Activated gamma-delta T cell treated with anti-CD3 and anti-CD28 coated beads, Interleukin-2, amount 50 U/mL, for 16 hours (primary cell): ENCODE results near the gene ZNRF3.

Experiments
- DNase-seq: peaks from one replicate; pipeline ENCODE4 v3.0.0-alpha.2; 2020; ENCODE audit warnings: low read depth

The ZNRF3 gene

DNA sequence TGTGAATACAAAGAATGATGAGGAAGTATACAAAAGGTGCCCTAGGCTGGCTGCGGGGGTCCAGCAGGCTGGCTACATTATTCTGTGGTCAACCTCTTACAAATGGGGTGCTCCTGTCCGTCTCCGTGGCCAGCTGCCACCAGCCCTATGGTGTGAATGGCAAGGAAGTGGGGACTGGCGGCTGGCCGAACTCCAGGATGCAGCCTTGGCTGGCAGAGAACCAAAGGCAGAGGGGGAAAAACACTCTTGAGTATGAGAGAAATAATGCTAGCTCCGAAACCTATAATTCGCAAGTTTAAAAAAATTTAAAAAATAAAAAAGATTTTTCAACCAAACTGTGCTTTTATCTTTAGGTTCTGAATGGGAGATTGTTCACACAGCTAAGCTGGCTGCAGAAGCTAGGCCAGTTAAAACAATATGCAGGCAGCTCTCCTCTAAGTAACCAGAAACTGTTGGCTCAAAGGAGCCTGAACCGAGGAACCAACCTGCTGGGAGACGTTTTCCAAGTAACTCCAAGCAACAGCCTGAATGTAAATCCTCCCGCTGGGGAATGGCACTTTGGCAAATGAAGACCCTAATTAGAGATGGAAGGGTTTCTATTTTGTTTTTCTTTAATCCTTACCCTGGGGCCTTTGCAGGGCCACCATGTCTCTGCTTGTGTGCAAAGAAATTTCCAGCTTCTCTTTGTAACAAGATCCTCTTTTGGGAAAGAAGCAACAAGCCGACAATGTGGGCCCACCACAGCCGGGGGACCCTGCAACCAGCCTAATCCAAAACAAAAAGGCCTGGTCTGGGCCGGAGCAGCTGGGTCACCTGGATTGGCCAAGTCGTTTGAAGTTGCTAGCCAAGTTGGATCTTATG is 128.1 kb downstream of the ZNRF3 start:
- no peak for DNase-seq

DNA sequence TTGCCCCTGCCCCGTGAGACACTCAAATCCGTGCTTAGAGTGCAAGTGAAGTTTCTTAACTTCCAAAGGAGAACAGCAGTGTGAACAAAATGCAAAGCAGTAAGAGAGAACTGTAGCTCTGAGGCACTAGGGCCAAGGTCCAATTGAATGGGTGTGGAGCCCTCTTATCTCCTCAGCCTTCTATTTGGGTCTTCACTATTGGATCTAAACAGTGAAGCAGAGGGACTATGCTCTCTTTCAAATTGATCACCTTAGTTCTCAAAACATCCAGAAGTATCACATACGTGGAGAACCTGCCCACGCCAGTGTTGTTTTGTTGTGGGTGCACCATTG is 128.7 kb downstream of the ZNRF3 start:
- no peak for DNase-seq

DNA sequence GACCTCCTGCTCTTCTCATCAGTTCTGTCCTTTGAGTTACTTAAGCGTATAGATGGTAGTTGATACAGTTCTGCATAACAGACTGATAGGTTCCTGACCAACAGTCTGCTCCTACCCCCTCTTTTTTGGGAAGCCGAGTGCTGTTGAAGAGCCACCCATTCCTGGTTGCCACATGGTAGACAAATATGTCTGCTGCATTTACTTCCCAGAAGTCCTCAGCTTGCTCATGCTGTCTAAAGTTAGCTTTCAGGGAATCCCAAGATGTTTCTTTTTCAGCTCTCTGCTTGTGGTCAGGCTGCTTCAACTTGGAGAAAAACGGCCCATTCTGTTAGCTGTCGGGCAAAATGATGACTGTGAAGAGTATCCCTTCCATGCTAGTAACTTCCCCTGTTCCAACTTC is 129.6 kb downstream of the ZNRF3 start:
- DNase-seq: no peak

DNA sequence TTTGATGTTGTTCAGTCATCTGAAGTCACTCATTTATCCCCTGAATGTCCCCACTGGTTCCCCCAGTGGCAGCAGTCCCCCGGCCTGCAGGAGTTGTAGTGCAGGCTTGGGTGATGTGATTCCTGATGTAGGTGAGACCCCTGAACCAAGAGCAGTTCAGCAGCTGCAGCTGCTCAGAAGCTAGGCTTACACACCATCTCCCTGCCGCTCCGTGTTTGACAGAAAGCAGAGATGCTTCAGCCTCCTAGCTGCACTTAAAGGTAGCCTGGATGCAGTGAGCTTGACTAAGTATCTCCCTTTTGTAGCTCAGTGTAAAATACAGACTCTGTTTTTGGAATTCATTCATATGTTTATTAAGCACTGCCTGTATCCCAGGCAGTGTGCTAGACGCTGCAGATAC is 130.9 kb downstream of the ZNRF3 start:
- no peak for DNase-seq

DNA sequence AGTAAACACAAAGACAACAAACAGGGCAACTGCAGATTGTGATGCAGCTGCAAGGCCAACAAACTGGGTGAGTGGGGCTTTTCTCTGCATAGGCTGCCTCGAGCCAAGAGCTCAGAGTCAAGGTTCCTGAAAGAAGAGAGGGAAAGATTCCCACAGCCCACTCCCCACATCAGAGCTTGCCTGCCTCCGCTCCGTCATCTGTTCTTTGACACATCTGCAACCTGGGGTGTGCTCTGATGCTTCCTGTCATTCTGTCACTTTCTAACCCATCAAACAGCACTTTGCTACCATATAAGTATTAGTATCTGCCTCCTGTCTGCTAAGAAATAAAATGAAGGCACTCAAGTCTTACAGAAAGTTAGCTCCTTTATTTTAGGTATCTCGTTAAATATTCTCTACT is 131.4 kb downstream of the ZNRF3 start:
- DNase-seq: no peak

DNA sequence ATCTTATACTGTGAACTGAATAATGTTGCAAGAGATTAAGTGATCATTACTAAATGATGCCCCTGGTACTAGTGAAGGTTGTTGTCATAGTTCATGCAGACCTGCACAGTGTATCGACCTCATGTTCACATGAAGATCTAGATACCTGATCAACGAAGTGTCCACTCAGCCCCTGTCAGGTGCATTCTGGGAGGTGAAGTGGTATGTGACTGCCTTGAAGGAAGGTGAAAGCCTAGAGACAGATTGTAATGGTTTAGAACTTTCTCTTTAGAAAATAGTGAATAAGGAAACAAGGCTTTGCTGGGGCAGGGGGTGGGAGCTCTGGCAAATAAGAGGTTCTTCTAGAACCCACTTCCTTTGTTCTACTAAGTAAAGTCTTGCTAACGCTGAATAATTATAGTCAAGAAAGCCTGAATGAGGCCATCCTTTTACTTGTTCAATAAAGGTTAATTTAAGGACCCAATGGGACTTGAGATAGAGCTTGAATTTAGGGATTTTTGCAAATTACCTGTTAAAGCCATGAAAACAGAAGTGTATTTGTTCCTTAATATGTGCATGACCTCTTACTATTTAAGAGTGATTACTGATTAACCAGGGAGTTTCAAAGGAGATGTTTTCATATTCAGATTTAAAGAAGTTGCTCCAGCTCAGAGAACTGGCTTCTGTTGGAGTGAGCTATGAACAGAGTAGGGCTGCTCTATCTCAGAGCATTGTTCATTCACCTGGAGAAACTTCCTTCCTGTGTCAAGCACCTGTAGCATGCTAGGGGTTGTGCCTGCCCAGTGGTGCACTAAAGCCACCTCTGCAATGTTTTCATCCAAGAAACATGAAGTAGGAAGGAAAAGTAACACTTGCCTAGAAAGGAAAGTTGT is 132.9 kb downstream of the ZNRF3 start:
- no peak for DNase-seq

DNA sequence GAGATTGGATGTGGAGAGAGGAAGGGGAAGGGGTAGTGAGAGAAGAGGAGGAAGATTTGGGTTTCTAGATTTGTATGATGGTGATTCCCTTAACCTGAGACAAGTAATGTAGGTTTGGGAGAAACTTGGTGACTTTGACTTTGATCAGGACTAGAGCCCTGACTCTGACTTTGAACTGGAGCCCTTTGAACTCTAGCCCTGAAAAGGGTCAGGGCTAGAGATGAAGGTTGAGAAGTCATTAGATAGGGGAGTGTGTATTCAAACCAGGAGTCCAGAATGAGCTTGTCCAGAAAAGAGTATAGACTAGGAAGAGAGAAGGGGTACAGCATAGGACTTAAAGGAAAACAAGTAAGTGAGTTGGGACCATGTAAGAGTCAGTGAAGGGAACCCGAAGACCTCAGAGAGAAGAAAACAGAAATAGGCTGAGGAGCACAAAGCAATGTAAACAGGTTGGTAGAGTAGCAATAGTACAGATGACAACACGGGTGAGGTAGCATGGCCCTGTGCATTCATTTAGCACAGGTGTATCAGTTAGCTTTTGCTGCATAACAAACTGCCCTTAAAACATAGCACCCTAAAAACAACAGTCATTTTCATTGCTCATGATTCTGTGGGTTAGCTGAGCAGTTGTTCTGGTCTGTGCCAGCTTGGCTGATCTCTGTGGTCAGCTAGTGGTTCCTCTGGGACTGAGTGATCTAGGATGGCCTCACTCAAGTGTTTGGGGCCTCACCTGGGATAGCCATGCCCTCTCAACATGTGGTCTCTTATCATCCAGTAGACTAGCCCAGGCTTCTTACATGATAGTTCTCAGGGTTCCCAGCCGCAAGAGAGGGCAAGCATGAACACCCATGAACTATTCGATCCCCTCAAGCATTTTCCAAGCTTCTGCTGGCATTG is 135.2 kb downstream of the ZNRF3 start:
- DNase-seq: no peak

DNA sequence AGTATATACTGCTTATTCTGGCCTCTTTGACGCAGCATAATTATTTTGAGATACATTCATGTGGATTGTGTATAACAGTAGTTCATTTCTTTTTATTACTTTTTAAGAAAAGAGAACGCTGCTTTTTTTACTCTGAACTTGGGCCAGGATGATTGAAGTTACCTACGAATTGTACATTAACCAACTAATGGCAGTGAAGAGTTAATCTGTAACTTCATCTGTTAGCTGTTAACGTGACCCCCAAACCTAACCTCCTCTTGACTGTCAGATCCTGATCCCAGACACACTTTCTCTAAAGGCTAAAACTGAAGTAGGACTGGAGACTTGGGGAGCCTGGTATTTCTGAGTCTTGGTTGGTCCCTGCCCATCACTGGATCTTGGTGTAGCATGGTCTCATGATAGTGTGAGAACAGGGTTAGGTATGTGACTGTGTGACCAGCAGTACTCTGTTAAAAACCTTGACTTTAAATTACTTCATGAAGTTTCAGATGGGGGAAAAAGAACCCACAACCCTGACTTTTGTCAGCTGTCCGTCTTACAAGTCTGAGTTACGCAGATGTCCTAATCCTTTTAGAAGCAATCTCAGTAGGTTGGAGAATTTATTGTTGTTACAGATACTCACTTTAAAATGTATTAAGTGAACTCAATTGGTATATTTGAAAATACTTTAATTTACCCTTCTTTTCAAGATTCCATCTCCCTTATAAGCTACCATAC is 138.9 kb downstream of the ZNRF3 start:
- DNase-seq: no peak

DNA sequence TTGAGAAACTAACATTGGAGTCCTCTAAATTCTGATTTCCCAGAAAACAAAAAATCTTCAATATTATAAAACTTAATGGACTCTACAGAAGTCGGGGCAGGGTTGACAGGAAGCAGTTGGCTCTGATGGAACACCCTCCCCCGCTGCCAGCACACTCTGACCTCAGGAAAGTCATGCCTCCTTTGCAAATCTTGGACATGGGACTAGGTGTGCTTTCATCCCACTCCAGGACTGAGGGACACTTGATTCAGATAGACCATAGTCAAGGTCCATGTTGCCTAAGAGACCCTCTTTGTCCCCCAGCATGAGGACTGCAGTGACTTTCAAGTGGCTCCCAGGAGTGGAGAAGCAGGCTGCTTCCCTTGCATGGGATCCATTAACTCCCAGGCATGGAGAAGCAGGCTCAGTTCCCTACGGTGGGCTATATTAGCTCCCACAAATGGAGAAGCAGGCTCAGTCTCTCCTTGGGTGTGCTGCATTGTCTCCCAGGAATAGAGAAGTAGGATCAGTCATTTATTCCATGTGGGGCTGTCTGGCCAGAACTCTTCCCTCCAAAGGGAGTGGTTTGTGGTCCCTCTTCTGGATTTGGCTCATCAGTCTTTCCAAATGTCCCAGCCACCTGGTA is 139.9 kb downstream of the ZNRF3 start:
- no peak for DNase-seq

DNA sequence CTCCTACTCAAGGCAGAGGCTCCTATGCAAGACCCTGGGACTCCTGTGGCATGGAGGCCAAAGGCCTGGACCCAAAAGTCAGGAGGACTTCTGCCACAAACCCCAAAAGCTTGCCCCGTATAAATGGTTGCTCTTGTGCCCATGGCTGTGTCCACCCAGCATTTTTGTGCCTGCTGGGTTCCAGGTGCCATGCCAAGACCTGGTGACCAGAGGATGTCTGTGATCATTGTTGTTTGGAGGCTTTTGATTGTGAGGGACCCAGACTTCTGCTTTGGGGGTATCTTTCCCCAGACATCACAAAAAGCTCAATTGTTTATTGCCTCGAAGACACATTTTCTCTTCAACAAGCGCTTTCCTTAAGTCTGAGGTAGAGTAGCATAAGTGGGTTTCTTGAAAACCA is 143.2 kb downstream of the ZNRF3 start:
- DNase-seq: no peak

DNA sequence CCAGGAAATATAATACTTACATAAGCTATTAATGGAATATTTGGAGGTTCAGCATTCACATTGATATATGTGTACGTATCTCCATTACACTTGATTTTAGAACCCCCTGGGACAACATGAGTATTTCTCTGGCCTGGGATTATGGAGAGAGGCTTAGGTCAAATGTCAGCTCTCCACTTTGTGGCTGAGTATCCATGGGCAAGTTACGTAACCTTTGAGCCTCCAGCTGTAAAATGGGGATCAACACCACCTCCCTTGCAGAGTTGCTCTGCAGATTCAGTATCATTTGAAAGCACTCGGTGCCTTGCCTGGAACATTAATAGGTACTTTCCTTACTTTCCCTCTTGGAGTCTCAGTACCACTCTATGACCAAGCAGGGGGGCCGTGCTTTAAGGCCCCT is 145.1 kb downstream of the ZNRF3 start:
- DNase-seq: no peak

DNA sequence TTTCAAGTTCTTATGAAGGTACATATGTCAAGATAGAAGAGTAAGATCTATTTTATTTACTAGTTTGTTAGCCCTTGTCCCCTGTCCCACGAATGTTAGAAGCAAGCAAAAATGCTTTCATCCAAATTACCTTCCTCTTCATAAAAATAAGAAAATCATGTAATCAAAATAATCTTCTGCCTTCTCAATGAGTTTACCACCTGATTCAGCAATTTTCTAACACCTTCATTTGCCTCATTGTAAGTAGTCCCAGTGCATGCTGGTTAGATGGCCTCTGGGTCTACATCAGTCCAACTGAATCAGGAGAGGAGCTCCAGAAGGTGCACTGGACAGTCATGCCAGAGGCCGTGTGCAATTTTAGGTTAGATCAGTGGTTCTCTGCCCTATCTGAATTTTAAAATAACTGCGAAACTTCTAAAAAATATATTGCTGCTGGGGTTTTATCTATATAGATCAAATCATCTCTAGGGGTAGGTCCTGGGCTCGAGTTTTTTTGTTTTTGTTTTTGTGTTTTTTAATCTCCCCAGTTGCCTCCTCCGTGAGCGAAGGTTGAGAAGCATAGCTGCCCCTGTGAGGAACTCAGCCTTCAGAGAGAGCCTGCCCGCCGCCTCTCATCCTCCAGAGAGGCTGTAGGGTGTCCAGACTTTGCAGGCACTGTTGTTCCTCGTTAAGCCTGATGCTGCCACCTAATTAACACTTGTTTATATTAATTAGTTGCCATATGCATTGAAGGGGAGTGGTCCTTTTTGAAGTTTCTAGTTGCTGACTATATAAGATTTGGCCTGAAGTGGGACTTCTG is 146.0 kb downstream of the ZNRF3 start:
- DNase-seq: no peak

DNA sequence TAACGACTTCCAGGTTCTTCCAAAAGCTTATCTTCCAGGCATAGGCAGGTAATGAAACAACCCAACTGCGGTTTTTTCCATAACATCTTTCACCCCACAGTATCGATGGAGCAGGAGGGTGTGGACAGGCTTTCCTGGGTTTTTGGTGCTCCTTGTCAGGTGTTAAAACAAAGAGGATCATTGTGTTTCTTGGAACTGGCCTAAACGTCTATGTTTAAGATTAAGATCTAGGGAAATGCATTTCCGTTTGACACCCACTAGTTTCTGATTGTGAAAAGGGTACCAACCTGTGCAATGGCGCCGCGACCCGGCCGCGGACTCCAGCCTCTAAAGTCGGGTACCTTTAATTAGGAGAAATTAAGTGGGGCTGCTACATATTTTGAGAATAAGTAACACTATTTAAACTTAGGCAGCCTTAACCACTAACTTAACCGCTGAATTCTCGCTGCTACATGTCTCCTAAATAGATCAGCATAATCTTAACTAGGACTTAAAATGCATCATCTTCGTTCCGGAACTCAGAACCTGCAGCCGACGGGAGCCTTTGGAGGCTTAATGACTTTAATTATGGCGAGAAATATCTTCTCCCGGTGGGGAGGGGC is 146.7 kb downstream of the ZNRF3 start:
- DNase-seq: no peak

DNA sequence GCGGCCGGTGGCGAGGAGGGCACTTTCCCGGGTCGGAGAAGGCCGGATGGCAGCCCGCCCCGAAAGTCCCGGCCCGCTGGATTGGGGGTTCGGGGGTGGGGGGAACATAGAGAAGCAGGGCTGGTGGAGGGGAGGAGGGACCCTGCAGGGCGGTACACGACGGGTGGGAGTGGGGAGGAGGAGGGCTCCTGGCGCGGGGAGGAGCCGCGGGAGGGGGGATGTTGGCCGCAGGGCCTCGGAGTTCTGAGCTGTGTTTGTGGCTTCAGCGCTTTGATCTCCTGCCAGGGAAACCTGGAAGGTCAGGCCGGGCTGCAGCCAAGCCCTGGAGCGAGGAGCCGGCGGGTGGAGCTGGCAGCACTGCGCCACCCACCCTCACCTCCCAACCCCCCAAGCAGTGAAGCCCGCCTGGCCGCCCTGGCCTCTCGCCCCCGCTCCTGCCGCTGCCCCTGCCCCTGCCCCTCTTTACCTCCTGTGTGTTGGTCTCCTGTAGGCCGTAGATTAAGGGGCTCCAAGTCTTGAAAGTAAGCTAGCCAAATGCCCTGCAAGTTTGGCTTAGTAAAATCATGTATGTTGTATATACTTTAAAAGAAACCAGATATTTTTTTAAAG is 147.3 kb downstream of the ZNRF3 start:
- no peak for DNase-seq

DNA sequence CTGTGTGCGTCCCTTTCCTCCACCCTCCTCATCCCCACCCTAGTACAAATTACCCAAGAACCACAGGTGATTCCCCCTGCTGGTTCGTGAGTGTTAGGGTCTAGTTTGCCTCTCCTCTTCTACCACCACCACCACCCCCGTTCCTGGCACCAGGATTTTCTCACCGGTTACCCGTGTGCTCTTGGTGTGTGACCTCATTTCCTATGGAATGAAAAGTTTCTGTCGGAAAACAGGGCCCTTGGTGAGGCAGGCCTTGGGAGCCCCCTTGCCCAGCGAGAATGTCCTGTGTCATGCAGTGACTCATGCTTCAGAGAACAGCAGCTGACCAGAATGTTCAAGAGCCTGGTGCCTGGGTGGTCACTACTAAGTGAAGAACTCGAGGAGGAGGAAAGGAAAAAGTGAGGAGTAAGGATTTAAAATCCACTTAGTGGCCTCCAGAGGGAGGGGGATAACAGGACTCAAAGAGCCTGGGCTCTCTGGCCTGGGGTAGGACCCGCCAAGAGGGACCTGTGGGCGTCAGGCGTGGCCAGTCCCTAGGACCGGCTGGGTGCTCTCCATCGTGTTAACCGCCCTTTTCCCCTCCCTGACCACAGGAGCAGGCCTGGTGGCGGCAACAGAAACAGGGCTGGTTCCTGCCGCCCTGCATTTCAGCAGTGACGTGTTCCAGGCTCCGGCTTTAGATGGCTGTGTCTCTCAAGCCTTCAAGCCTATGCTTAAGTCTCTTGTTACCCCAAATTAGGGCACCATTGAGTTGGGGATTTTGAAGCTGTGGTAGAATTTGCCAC is 148.0 kb downstream of the ZNRF3 start:
- DNase-seq: no peak

DNA sequence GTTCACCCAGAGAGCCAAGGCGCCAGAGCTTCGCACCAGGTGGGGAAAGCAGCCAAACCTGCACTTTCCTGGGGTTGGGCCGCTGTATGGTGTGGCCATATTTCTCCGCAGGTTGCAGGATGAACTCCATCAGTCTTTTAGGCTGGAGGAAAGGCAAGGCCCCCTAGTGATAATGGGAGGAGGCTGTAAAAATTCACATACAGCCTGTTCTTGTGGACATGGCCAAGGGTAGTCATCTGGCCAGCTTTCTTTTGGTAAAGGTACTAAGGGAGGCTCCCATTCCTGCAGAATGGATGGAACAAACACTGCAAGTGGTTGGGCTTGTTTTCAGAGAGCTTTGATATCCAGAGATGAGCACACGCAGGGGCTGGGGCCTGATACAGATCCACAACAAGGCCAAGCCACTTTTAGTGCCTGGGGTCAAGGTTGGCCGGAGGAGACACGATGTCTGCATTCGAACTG is 148.7 kb downstream of the ZNRF3 start:
- no peak for DNase-seq

DNA sequence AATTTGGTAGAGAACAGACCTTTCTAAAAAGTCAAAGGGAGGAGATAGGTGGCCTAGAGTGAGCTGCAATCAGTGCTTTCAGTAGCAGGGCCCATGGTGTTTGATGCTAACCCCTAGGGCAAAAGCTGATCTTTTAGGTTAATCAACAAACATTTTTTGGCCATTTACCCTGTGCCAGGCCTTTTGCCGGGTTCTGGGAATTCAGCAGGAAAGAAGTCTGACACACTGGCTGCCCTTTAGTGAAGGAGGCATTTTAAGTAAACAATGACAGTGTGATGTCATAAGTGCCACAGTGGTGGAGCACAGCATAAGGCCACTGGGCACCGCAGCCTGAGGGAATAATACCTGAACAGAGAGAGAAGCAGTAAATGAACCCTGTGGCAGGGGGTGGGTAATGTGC is 149.2 kb downstream of the ZNRF3 start:
- no peak for DNase-seq

DNA sequence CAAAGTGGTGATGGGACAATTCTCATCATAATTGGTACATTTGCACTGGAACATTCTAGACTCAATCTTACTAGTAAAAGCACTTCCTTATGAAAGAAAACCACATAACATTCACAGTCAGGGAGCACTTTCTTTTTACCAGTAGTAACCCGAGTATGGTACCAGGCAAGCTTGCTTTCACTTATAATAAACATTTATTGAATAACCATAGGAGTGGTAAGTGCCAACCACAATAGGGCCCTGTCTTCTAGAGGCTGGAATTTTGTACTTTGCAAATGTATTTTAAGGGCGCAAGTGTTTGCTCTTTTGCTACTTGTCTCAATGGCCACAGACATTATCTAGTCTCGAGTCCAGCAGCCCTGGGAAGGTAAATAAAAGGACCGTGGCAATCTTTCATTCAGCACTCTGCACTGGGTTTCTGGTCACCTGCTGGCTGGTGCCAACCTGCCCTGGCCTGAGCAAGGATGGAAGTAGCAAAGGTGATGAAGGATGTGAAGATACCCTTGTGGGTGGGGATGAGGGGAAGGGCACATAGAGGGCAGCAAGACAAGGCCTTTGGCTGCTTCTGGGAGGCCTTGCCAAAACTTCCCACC is 154.1 kb downstream of the ZNRF3 start:
- DNase-seq: no peak
